ENCODE data around the gene DLG3. TPM values are rescaled to one million over a fixed set of nuclear protein-coding genes. Genes with fewer than 3 reads are reported as not detected.

The DLG3 gene
- total and polyA plus RNA-seq, 9 donors, result 4.7 to 9.0 (median 6.0) TPM

GRCh38 chrX:70470850-70471289 is 26.2 kb downstream of the DLG3 start:
- H3K4me1 ChIP-seq (ENCODE audit: control insufficient read depth, insufficient read depth, low read length), result no peaks in the 10 kb centered on the region
- H3K27me3 ChIP-seq (ENCODE audit: control insufficient read depth, insufficient read depth, low read length), result no peaks in the 10 kb centered on the region
- H3K9me3 ChIP-seq (replicated peaks; ENCODE audit: control insufficient read depth, low read depth, low read length), result no peaks in the 10 kb centered on the region
- 62% methylated on average over 1 of the region's 3 CpGs for WGBS (ENCODE audit: insufficient coverage)
- peak; percentile 10 for DNase-seq
- H3K4me3 ChIP-seq (ENCODE audit: low read length), result no peak overlapping the region
- H3K27ac ChIP-seq (ENCODE audit: low read length), result no peak overlapping the region
- H3K36me3 ChIP-seq (ENCODE audit: control insufficient read depth, insufficient read depth, low read length), result no peaks in the 10 kb centered on the region

GRCh38 chrX:70476166-70476933 is 31.7 kb downstream of the DLG3 start:
- H3K4me1 ChIP-seq (ENCODE audit: control insufficient read depth, insufficient read depth, low read length), result peaks cover 20% of the 10 kb centered on the region
- no peak overlapping the region for H3K4me3 ChIP-seq (ENCODE audit: low read length)
- no peaks in the 10 kb centered on the region for H3K9me3 ChIP-seq (replicated peaks; ENCODE audit: control insufficient read depth, low read depth, low read length)
- WGBS (ENCODE audit: insufficient coverage), result 48% methylated on average over 3 of the region's 5 CpGs
- H3K27ac ChIP-seq (ENCODE audit: low read length), result no peak overlapping the region
- peaks cover 18% of the 10 kb centered on the region for H3K27me3 ChIP-seq (ENCODE audit: control insufficient read depth, insufficient read depth, low read length)
- H3K36me3 ChIP-seq (ENCODE audit: control insufficient read depth, insufficient read depth, low read length), result no peaks in the 10 kb centered on the region
- DNase-seq, result no peak

GRCh38 chrX:70476934-70477733 is 32.5 kb downstream of the DLG3 start:
- Histone ChIP-seq H3K27me3 (ENCODE audit: control insufficient read depth, insufficient read depth, low read length) (peaks cover 18% of the 10 kb centered on the region), H3K4me3 (ENCODE audit: low read length) (no peak overlapping the region), H3K36me3 (ENCODE audit: control insufficient read depth, insufficient read depth, low read length) (no peaks in the 10 kb centered on the region), H3K9me3 (replicated peaks; ENCODE audit: control insufficient read depth, low read depth, low read length) (no peaks in the 10 kb centered on the region), H3K4me1 (ENCODE audit: control insufficient read depth, insufficient read depth, low read length) (peaks cover 20% of the 10 kb centered on the region), H3K27ac (ENCODE audit: low read length) (no peak overlapping the region)
- DNase-seq, result no peak
- 20% methylated on average over 1 of the region's 13 CpGs for WGBS (ENCODE audit: insufficient coverage)

- Histone ChIP-seq H3K27me3 (ENCODE audit: control insufficient read depth, insufficient read depth, low read length) (peaks cover 18% of the 10 kb centered on the region), H3K4me3 (ENCODE audit: low read length) (no peak overlapping the region), H3K36me3 (ENCODE audit: control insufficient read depth, insufficient read depth, low read length) (no peaks in the 10 kb centered on the region), H3K27ac (ENCODE audit: low read length) (no peak overlapping the region), H3K4me1 (ENCODE audit: control insufficient read depth, insufficient read depth, low read length) (peaks cover 20% of the 10 kb centered on the region), H3K9me3 (replicated peaks; ENCODE audit: control insufficient read depth, low read depth, low read length) (no peaks in the 10 kb centered on the region)
- WGBS (ENCODE audit: insufficient coverage), result no CpG with 5 or more reads among the region's 4 CpGs
- no peak for DNase-seq
Observed at GRCh38 chrX:70477734-70478075, 33.1 kb downstream of the DLG3 start.

- H3K27ac ChIP-seq (ENCODE audit: low read length), result peak overlapping the region; percentile 29
- 44% methylated on average over 1 of the region's 10 CpGs for WGBS (ENCODE audit: insufficient coverage)
- no peak overlapping the region for H3K4me3 ChIP-seq (ENCODE audit: low read length)
- DNase-seq, result peak; percentile 31
- peaks cover 18% of the 10 kb centered on the region for H3K27me3 ChIP-seq (ENCODE audit: control insufficient read depth, insufficient read depth, low read length)
- H3K9me3 ChIP-seq (replicated peaks; ENCODE audit: control insufficient read depth, low read depth, low read length), result no peaks in the 10 kb centered on the region
- no peaks in the 10 kb centered on the region for H3K36me3 ChIP-seq (ENCODE audit: control insufficient read depth, insufficient read depth, low read length)
- peaks cover 20% of the 10 kb centered on the region for H3K4me1 ChIP-seq (ENCODE audit: control insufficient read depth, insufficient read depth, low read length)
Observed at GRCh38 chrX:70478526-70479245, 34.1 kb downstream of the DLG3 start.

GRCh38 chrX:70479247-70479921 is 34.7 kb downstream of the DLG3 start:
- DNase-seq, result no peak
- WGBS (ENCODE audit: insufficient coverage), result no CpG with 5 or more reads among the region's 4 CpGs
- Histone ChIP-seq H3K9me3 (replicated peaks; ENCODE audit: control insufficient read depth, low read depth, low read length) (no peaks in the 10 kb centered on the region), H3K4me3 (ENCODE audit: low read length) (no peak overlapping the region), H3K27me3 (ENCODE audit: control insufficient read depth, insufficient read depth, low read length) (peaks cover 18% of the 10 kb centered on the region), H3K27ac (ENCODE audit: low read length) (peak overlapping the region; percentile 29), H3K36me3 (ENCODE audit: control insufficient read depth, insufficient read depth, low read length) (no peaks in the 10 kb centered on the region), H3K4me1 (ENCODE audit: control insufficient read depth, insufficient read depth, low read length) (peaks cover 20% of the 10 kb centered on the region)

GRCh38 chrX:70479922-70480659 is 35.5 kb downstream of the DLG3 start:
- Histone ChIP-seq H3K4me1 (ENCODE audit: control insufficient read depth, insufficient read depth, low read length) (peaks cover 20% of the 10 kb centered on the region), H3K27me3 (ENCODE audit: control insufficient read depth, insufficient read depth, low read length) (peaks cover 22% of the 10 kb centered on the region), H3K36me3 (ENCODE audit: control insufficient read depth, insufficient read depth, low read length) (no peaks in the 10 kb centered on the region), H3K9me3 (replicated peaks; ENCODE audit: control insufficient read depth, low read depth, low read length) (no peaks in the 10 kb centered on the region), H3K27ac (ENCODE audit: low read length) (no peak overlapping the region), H3K4me3 (ENCODE audit: low read length) (no peak overlapping the region)
- DNase-seq, result no peak
- 35% methylated on average over 3 of the region's 6 CpGs for WGBS (ENCODE audit: insufficient coverage)

- DNase-seq, result peak; percentile 29
- H3K4me1 ChIP-seq (ENCODE audit: control insufficient read depth, insufficient read depth, low read length), result peaks cover 20% of the 10 kb centered on the region
Observed at GRCh38 chrX:70480660-70481018, 36.0 kb downstream of the DLG3 start.

GRCh38 chrX:70481471-70482270 is 37.0 kb downstream of the DLG3 start:
- WGBS (ENCODE audit: insufficient coverage), result 87% methylated on average over 3 of the region's 8 CpGs

More at GRCh38 chrX:70480660-70481018, 36.0 kb downstream of the DLG3 start:
- Histone ChIP-seq H3K36me3 (ENCODE audit: control insufficient read depth, insufficient read depth, low read length) (no peaks in the 10 kb centered on the region), H3K4me3 (ENCODE audit: low read length) (no peak overlapping the region), H3K9me3 (replicated peaks; ENCODE audit: control insufficient read depth, low read depth, low read length) (no peaks in the 10 kb centered on the region), H3K27me3 (ENCODE audit: control insufficient read depth, insufficient read depth, low read length) (peaks cover 22% of the 10 kb centered on the region), H3K27ac (ENCODE audit: low read length) (no peak overlapping the region)
- 33% methylated on average over 1 of the region's 9 CpGs for WGBS (ENCODE audit: insufficient coverage)

More at GRCh38 chrX:70481471-70482270, 37.0 kb downstream of the DLG3 start:
- H3K36me3 ChIP-seq (ENCODE audit: control insufficient read depth, insufficient read depth, low read length), result no peaks in the 10 kb centered on the region
- H3K9me3 ChIP-seq (replicated peaks; ENCODE audit: control insufficient read depth, low read depth, low read length), result no peaks in the 10 kb centered on the region
- H3K4me3 ChIP-seq (ENCODE audit: low read length), result no peak overlapping the region
- peaks cover 19% of the 10 kb centered on the region for H3K27me3 ChIP-seq (ENCODE audit: control insufficient read depth, insufficient read depth, low read length)
- peaks cover 20% of the 10 kb centered on the region for H3K4me1 ChIP-seq (ENCODE audit: control insufficient read depth, insufficient read depth, low read length)
- no peak overlapping the region for H3K27ac ChIP-seq (ENCODE audit: low read length)
- no peak for DNase-seq

Data from muscle of leg (tissue), 11 donors.